RWPE1 (cell line): ENCODE data around the gene SLC39A6.

ENCODE experiments used
- CTCF ChIA-PET: fragments of 350-600 bp; sonication (Branson Sonifier 250); formaldehyde crosslinking; extraction: SDS; loops from one replicate; lab custom pipeline; 2021; lab: Yijun Ruan, JAX
- POLR2A ChIA-PET: fragments of 400-600 bp; formaldehyde crosslinking; extraction: SDS; loops from one replicate; lab custom pipeline; 2020; ENCODE audit warnings: antibody characterized with exemption; ENCODE audit not compliant: low non-redundant PET; lab: Yijun Ruan, JAX
- DNase-seq: peaks from one replicate; pipeline ENCODE4 v3.0.0; 2012; ENCODE audit warnings: low spot score
- H3K27ac ChIP-seq: fragments of 450-650 bp; 2 replicates; pipeline ENCODE4 v1.5.1; 2017
- TF ChIP-seq, protein P1 (sequence below): fragments of 450-650 bp; conservative IDR thresholded peaks from 2 replicates; pipeline ENCODE4 v1.5.1; 2017; ENCODE audit warnings: low read depth, mild to moderate bottlenecking

Gene SLC39A6

DNA sequence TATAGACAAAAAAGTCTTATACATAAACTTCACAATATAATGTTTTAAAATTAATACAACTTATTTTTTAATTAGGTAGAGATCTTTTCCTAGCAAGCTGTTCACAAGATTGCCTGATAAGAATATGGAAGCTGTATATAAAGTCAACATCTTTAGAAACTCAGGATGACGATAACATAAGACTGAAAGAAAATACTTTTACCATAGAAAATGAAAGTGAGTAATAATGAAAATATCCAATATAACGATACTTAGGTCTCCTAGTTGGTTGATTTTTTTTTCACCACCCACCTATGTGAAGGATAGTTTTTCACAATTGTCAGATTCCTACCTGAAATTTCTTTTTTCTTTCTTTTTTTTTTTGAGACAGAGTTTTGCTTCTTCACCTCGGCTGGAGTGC is 13.6 kb upstream of the SLC39A6 start:
- POLR2A ChIA-PET, result no interaction called here
- H3K27ac ChIP-seq, result no peak overlapping the region
- TF ChIP-seq, protein P1, sequence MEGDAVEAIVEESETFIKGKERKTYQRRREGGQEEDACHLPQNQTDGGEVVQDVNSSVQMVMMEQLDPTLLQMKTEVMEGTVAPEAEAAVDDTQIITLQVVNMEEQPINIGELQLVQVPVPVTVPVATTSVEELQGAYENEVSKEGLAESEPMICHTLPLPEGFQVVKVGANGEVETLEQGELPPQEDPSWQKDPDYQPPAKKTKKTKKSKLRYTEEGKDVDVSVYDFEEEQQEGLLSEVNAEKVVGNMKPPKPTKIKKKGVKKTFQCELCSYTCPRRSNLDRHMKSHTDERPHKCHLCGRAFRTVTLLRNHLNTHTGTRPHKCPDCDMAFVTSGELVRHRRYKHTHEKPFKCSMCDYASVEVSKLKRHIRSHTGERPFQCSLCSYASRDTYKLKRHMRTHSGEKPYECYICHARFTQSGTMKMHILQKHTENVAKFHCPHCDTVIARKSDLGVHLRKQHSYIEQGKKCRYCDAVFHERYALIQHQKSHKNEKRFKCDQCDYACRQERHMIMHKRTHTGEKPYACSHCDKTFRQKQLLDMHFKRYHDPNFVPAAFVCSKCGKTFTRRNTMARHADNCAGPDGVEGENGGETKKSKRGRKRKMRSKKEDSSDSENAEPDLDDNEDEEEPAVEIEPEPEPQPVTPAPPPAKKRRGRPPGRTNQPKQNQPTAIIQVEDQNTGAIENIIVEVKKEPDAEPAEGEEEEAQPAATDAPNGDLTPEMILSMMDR, result no peak
- CTCF ChIA-PET, result interaction anchor here (0.6 to 0.7 kb wide), 2 partner anchors 18 to 39 kb away, joined by 3 to 5 read pairs; no protein-coding TSS in a partner anchor
- DNase-seq, result no peak

DNA sequence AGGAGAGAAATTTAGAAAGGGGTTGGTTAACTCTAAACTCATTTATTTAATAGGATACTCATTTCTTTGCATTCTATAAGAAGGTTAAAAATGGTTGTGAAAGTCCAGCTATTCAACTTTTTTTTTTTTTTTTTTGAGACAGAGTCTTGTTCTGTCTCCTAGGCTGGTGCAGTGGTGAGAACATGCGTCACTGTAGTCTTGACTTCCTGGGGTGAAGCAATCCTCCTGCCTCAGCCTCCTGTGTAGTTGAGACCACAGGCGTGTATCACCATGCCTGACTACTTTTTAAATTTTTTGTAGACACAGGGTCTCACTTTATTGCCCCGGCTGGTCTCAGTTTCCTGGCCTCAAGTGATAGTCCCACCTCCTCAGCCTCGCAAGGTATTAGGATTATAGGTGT is 12.4 kb upstream of the SLC39A6 start:
- no peak for DNase-seq
- TF ChIP-seq, protein P1, result no peak
- ChIA-PET CTCF (no interaction called here), POLR2A (no interaction called here)
- H3K27ac ChIP-seq, result no peak overlapping the region

DNA sequence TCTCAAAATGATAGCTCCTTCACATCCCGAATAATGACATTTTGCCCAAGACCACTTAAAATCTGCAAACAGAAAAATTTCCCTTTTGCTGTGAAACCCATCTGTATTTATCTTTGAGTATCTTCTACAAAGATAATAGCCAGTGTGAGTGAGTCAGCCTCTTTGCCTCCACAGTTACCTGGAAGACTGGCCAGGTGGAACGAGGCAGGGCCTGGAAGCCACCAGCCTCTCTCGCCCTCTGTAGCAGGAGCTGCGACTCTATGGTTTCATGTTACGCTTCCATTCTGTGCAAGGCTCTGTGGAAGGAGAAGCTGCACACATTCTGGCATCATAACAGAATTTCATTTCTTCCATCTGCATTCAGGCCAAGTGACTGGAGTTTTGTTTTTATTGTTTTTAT is 10.1 kb upstream of the SLC39A6 start:
- ChIA-PET CTCF (no interaction called here), POLR2A (no interaction called here)
- TF ChIP-seq, protein P1, result no peak
- H3K27ac ChIP-seq, result no peak overlapping the region
- DNase-seq, result no peak

DNA sequence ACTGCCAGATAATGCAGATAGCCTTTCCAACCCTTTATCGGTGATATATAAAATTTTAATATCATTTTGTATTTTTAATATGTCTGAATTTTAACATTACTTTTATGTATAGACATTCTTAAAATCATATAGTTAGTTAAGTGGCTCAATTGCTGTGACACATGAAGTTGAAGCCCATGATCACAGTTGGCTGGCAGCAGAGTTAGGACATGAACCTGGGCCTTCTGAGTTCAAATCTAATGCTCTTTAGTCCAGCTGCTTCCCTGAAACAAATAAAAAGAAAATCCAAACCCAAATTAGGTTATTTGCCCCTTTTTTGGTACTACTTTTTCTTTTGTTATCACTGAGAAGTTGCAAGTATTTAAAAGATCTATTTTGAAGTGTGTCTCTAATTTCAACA is 6.1 kb upstream of the SLC39A6 start:
- TF ChIP-seq, protein P1, result no peak
- DNase-seq, result no peak
- CTCF ChIA-PET, result no interaction called here
- POLR2A ChIA-PET, result no interaction called here
- H3K27ac ChIP-seq, result no peak overlapping the region

DNA sequence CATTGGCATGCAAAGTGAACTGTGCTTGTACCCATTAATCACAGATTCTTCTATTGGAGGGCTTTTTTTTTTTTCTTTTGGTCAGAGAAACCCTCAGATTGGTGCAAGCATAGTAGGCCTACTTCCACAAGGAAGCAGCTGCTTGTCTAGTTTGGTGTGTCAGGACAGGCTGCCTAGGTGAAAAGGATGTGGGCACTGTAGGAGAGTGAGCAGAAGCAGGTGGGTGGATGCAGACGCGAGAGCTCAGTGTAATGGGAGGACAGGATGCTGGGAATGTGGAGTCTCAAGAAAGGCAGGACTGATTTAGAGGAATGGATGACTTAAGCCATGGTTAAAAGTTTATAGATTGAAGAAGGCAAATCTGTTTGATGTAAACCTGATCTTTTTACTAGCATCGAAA is 3.6 kb upstream of the SLC39A6 start:
- ChIA-PET POLR2A (no interaction called here), CTCF (interaction anchor here (0.6 kb wide), 2 partner anchors 9 to 16 kb away, joined by 3 to 5 read pairs; no protein-coding TSS in a partner anchor)
- TF ChIP-seq, protein P1, result no peak
- no peak overlapping the region for H3K27ac ChIP-seq
- DNase-seq, result no peak

DNA sequence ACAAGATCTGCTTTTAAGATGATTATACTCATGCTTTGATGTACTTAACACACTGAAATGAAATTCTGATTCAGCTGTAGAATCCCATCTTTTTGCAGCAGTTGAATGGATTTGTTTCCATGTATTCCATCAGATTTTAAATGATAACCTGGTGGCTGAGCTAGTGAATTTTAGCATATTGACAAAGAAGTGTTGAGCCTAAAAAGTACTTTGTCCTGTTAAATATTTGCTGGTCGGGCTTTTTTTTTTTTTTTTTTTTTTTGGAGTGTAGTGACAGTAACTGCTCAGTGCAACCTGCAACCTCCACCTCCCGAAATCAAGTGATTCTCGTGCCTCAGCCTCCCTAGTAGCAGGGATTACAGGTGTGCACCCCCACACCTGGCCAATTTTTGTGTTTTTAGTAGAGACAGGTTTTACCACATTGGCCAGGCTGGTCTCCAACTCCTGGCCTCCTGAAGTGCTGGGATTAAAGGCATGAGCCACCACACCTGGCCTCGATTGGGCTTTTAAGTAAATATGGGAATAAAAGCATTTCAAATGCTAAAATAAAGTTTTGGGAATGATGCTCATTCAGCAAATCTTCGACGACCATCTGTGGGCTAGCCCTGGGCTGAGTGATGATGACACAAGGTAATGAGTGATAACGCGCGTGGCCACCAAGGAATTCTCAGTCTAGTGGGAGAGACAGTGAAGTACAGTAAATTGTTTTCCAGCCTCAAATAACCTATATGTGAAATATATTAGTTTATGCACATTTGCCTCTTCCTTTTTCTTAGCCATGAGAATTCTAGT is 2.7 kb upstream of the SLC39A6 start:
- CTCF ChIA-PET, result interaction anchor here (0.6 kb wide), 1 partner anchor 15 kb away, joined by 3 read pairs; no protein-coding TSS in a partner anchor
- TF ChIP-seq, protein P1, result no peak

More for the DNA sequence above, 2.7 kb upstream of the SLC39A6 start:
- POLR2A ChIA-PET, result no interaction called here
- no peak for DNase-seq
- no peak overlapping the region for H3K27ac ChIP-seq
